Gastroesophageal sphincter (tissue), 4 donors: ENCODE data around the gene C3orf20. TPM values are rescaled to one million over a fixed set of nuclear protein-coding genes. Genes with fewer than 3 reads are reported as not detected.

ENCODE experiments used
- ATAC-seq: fragments of 150-250 bp; one replicate; pipeline ENCODE4 v1.9.1; 2016; ENCODE audit warnings: mild to moderate bottlenecking, moderate library complexity
- H3K27ac ChIP-seq, 4 donors: fragments of 200-600 bp; sonication (generic) in 3 of 4; 1 replicate in 3 of 4; 2 replicates in 1 of 4; pipeline ENCODE4 v1.5.1; 2016 to 2019
- H3K27me3 ChIP-seq: fragments of 200-600 bp; sonication (generic); one replicate; pipeline ENCODE4 v1.5.1; 2019
- H3K36me3 ChIP-seq, 2 donors: fragments of 200-600 bp; sonication (generic); one replicate each; pipeline ENCODE4 v1.5.1; 2019; ENCODE audit warnings: control low read depth in 1 of 2
- H3K4me1 ChIP-seq, 3 donors: fragments of 200-600 bp; sonication (generic); 1 replicate in 2 of 3; 2 replicates in 1 of 3; pipeline ENCODE4 v1.5.1; 2016 to 2019; ENCODE audit warnings: control low read depth in 2 of 3
- H3K4me3 ChIP-seq, 2 donors: fragments of 200-600 bp; sonication (generic); one replicate each; pipeline ENCODE4 v1.5.1; 2019; ENCODE audit warnings: mild to moderate bottlenecking in 1 of 2, moderate library complexity in 1 of 2
- H3K9me3 ChIP-seq, 3 donors: fragments of 200-600 bp; sonication (generic); one replicate each; pipeline ENCODE4 v1.5.1; 2017 to 2019; ENCODE audit warnings: control low read depth in 2 of 3
- EP300 ChIP-seq: sonication (generic); formaldehyde crosslinking; IDR thresholded peaks from one replicate; pipeline ENCODE4 v1.6.1; 2017; ENCODE audit warnings: antibody characterized with exemption, mild to moderate bottlenecking
- POLR2A ChIP-seq, 2 donors: fragments of 450-650 bp; IDR thresholded peaks; one replicate each; pipeline ENCODE4 v1.6.1; 2017; ENCODE audit warnings: antibody characterized with exemption in 2 of 2, mild to moderate bottlenecking in 2 of 2, moderate library complexity in 1 of 2
- POLR2AphosphoS5 ChIP-seq: sonication (generic); formaldehyde crosslinking; IDR thresholded peaks from one replicate; pipeline ENCODE4 v1.6.1; 2017; ENCODE audit warnings: antibody characterized with exemption
- WGBS, 2 donors: methylation state at CpG; one replicate each; pipeline ENCODE4 v1.1.5; 2018; ENCODE audit warnings: low coverage in 1 of 2; 5-methylcytosine and 5-hydroxymethylcytosine counted together
- total RNA-seq, 4 donors: library from RNA; depleted of rRNA; stranded (reverse); fragments of >200 nt; gene quantifications; one replicate each; pipeline ENCODE4 v1.1.0, GENCODE V29; 2016
- TF ChIP-seq, protein P1 (sequence below), 4 experiments: fragments of 200-600 bp in 2 of 4; fragments of 450-650 bp in 2 of 4; sonication (generic) in 1 of 4; IDR thresholded peaks; one replicate each; pipeline ENCODE4 v1.5.1; 2017 to 2019; ENCODE audit warnings: antibody characterized with exemption in 4 of 4, mild to moderate bottlenecking in 2 of 4, moderate library complexity in 2 of 4

The C3orf20 gene
- total RNA-seq, 4 donors from 2014 or later = 0.13 TPM; not detected in 3

DNA sequence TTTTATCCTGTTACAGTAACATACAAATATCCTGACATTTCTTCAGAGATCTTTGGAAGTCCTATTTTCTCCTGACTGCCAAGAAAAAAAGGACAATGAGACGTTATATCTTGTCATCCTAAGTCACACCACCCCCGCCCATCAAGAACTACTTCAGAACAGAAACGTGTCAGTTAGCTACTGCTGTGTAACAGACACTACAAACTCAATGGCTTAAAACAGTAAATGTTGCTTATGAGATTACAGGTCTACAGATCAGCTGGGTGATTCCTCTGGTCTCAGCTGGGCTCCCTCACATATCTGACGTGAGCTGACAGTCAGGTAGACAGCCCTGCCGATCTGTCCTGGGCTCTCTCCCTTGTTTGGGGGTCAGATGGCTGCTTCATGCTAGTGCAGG lies 43.8 kb upstream of the C3orf20 start:
- Histone ChIP-seq H3K27ac (no peak overlapping the region), H3K4me3 (no peak overlapping the region), H3K4me1 (no peaks in the 10 kb centered on the region), H3K27me3 (peaks cover 66% of the 10 kb centered on the region), H3K36me3 (no peaks in the 10 kb centered on the region), H3K9me3 (peaks cover 0 to 13% (median 0%) of the 10 kb centered on the region in 3 donors)
- 63 to 84% methylated on average over 3 to 4 of the region's 5 CpGs for WGBS, 2 donors
- TF ChIP-seq POLR2A (IDR thresholded peaks at IDR 0.05) (no peak), POLR2AphosphoS5 (no peak), EP300 (no peak)
- TF ChIP-seq, protein P1, sequence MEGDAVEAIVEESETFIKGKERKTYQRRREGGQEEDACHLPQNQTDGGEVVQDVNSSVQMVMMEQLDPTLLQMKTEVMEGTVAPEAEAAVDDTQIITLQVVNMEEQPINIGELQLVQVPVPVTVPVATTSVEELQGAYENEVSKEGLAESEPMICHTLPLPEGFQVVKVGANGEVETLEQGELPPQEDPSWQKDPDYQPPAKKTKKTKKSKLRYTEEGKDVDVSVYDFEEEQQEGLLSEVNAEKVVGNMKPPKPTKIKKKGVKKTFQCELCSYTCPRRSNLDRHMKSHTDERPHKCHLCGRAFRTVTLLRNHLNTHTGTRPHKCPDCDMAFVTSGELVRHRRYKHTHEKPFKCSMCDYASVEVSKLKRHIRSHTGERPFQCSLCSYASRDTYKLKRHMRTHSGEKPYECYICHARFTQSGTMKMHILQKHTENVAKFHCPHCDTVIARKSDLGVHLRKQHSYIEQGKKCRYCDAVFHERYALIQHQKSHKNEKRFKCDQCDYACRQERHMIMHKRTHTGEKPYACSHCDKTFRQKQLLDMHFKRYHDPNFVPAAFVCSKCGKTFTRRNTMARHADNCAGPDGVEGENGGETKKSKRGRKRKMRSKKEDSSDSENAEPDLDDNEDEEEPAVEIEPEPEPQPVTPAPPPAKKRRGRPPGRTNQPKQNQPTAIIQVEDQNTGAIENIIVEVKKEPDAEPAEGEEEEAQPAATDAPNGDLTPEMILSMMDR (IDR thresholded peaks at IDR 0.05) = no peak
- no peak for ATAC-seq

DNA sequence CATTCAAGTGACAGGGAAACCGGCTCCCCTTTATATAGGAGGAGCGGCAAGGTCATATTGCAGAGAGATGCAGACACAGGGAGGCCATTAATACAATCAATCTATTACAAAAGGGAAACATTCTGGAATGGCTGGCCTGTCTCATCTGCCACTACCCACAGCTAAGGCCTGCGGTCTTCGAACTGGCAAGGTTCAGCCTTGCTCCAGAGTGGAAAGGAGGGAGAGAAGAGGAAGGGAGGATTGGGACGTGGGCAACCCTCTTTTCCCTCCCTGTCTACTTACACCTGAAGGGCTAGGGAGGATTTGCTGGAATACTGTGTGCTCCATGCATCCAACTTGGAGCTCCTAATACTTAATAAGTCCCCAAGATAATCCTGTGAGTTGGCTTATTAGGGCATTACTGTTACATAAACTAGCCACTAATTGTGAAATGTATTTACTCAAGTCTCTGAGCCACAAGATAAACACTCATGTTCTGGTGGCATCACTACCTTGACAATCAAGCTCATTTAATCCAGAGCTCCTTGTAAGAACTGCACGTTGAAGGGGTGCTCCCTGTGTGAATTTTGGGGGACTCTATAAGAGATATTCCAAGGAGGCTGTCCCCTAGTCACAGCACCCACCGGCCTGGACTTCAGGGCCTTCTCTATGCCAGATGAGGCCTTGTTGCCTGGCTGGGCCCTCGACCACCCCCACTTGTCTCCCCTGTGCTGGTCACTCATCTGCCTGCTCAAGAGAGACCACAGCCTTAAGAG lies 43.1 kb upstream of the C3orf20 start:
- no peak overlapping the region for H3K4me3 ChIP-seq
- H3K9me3 ChIP-seq = peaks cover 0 to 13% (median 0%) of the 10 kb centered on the region in 3 donors
- ATAC-seq = no peak
- H3K27ac ChIP-seq = no peak overlapping the region
- TF ChIP-seq, protein P1 (IDR thresholded peaks at IDR 0.05) = no peak
- no peak for TF ChIP-seq POLR2A (IDR thresholded peaks at IDR 0.05)
- no peak for TF ChIP-seq EP300
- no peak for TF ChIP-seq POLR2AphosphoS5
- H3K36me3 ChIP-seq = no peaks in the 10 kb centered on the region
- 66 to 83% methylated on average over 1 to 3 of the region's 8 CpGs for WGBS, 2 donors
- no peaks in the 10 kb centered on the region for H3K4me1 ChIP-seq
- H3K27me3 ChIP-seq = peaks cover 68% of the 10 kb centered on the region

DNA sequence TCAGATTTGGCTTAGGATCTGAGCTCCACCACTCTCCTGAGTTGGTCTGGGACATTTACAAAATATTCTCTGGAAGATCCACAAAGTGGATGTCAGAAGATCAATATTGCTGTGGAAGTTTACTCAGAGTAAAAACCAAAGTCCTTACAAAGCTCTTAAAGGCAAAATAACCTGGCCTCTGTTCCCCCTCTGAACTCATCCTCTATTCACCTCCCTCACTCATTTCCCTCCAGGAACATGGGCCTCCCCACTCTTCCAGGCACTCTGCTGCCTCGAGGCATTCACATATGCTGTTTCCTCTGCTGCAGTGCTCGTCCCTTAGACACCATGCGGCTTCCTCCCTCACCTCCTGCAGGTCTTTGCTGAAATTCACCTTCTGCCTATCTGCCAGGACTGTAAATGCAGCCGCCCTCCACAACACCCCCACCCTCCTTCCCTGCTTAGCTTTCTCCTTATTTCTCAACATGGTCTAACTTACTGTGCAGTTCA lies 42.5 kb upstream of the C3orf20 start:
- H3K27ac ChIP-seq = no peak overlapping the region
- H3K9me3 ChIP-seq = peaks cover 0 to 13% (median 0%) of the 10 kb centered on the region in 3 donors
- no peaks in the 10 kb centered on the region for H3K36me3 ChIP-seq
- H3K4me1 ChIP-seq = no peaks in the 10 kb centered on the region
- TF ChIP-seq POLR2A (IDR thresholded peaks at IDR 0.05) (no peak), POLR2AphosphoS5 (no peak), EP300 (no peak)
- TF ChIP-seq, protein P1 (IDR thresholded peaks at IDR 0.05) = no peak
- H3K4me3 ChIP-seq = no peak overlapping the region
- peaks cover 68% of the 10 kb centered on the region for H3K27me3 ChIP-seq
- ATAC-seq = no peak
- 44 to 59% methylated on average over 4 of the region's 4 CpGs for WGBS, 2 donors

DNA sequence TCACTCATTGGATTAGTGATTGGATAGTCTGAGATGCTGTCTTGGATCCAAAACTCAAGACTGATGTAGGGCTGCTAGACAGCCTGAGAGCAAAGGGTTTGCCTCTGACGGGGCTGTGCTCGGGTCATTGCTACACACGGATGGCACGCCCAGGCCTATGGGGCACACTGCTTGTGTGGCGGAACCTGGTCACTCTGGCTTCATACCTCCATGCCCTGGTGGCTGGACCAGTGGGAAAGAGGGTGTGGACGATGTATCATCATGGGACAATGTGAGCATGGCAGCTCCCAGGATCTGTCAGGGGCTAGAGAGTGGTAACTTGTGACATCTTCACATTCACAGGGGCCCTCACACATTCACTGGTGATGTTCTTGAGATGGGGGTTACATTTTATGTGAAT lies 41.5 kb upstream of the C3orf20 start:
- Histone ChIP-seq H3K36me3 (no peaks in the 10 kb centered on the region), H3K27me3 (peaks cover 67% of the 10 kb centered on the region), H3K27ac (no peak overlapping the region), H3K4me3 (no peak overlapping the region), H3K4me1 (no peaks in the 10 kb centered on the region), H3K9me3 (peaks cover 0 to 5% (median 0%) of the 10 kb centered on the region in 3 donors)
- ATAC-seq = no peak
- TF ChIP-seq EP300 = no peak
- TF ChIP-seq, protein P1 (IDR thresholded peaks at IDR 0.05) = no peak
- no peak for TF ChIP-seq POLR2AphosphoS5
- TF ChIP-seq POLR2A (IDR thresholded peaks at IDR 0.05) = no peak
- 86% methylated on average over 1 of the region's 6 CpGs; no CpG with 5 or more reads in 1 of the 2 donors for WGBS, 2 donors
